ENCODE measurements around the gene MAP3K8.
"Not testable (repeated sequence)": the region's sequence is repeated elsewhere in the genome, so short reads cannot be mapped to it uniquely, and the experiment has no call there.

Gene MAP3K8

GRCh38 chr10:30423655-30424275 lies 10.2 kb upstream of the MAP3K8 start:
- not testable (repeated sequence) for DNase-seq

- DNase-seq, result no peak
Measured at GRCh38 chr10:30425336-30426075, 8.5 kb upstream of the MAP3K8 start.

DNA sequence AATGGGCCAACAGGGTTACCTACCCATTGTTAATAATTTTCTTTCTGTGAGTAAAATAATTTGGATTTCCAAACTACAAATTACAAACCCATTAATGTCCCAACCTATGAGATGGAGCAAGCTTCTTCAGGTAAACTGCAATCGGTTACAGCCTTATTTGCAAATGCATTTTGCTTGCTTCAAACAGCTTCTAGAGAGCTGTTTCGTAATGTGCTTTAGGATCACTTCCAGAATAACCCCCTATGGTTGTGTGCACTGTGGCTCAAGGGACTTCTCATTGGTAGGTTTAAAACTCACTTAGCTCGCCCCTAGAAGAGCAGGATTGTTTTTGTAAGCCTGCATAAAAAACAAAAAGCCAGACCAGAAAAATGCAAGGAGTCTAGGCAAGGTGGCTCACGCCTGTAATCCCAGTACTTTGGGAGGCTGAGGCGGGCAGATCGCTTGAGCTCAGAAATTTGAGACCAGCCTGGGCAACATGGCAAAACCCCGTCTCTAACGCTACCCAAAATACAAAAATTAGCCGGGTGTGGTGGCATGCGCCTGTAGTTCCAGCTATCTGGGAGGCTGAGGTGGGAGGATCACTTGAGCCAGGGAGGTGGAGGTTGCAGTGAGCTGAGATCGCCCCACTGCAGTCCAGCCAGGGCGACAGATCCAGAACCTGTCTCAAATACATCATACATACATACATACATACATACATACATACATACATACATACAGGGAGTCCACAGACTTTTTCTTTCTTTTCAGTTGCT lies 3.3 kb upstream of the MAP3K8 start:
- DNase-seq, result no peak

DNA sequence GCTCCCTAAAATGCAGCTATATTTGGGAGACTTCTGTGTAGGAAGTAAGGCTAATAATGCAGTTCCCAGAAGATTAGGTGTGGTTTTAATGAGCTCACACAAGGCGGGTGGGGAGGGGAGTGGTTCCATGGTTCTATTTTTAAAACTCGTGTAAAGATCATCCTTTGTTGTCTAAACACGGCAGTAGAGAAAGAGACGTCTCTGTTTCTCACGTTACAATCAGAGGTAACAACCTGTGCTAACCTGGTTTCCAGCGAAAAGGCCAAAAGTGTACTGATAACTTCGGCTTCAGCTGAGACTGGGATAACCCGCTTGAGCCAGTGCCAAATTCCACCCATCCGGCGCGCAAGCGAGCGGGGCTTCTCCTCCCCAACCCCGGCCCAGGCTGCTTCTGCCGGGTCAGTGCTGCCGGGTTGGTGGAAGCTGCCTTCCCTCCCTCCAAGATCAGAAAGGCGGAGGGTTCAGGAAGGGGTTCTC lies 2.5 kb upstream of the MAP3K8 start:
- DNase-seq, result no peak

GRCh38 chr10:30432622-30433305 lies 1.2 kb upstream of the MAP3K8 start:
- no peak for DNase-seq

GRCh38 chr10:30433306-30433729 lies 666 bp upstream of the MAP3K8 start:
- peak; percentile 60 for DNase-seq

- DNase-seq, result peak; percentile 60
Measured at GRCh38 chr10:30434273-30435072, 489 bp downstream of the MAP3K8 start.

DNA sequence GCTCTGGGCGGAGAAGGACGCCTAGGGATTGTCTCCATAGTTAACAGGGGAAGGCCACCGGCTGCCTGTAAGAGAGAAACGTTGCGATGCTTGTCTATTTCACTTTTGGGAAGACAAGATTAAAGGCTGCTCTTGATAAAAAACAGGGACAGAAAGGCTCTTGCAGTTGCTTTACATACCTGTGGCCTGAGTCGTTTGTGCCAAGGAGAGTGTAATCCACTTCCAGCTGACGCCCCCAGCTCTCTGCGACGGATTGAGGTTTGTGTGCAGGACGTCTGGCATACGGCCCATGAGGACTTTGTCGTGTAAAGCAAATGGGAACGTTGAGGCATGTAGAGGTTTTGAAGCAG lies 1.1 kb downstream of the MAP3K8 start:
- peak; percentile 33 for DNase-seq

DNA sequence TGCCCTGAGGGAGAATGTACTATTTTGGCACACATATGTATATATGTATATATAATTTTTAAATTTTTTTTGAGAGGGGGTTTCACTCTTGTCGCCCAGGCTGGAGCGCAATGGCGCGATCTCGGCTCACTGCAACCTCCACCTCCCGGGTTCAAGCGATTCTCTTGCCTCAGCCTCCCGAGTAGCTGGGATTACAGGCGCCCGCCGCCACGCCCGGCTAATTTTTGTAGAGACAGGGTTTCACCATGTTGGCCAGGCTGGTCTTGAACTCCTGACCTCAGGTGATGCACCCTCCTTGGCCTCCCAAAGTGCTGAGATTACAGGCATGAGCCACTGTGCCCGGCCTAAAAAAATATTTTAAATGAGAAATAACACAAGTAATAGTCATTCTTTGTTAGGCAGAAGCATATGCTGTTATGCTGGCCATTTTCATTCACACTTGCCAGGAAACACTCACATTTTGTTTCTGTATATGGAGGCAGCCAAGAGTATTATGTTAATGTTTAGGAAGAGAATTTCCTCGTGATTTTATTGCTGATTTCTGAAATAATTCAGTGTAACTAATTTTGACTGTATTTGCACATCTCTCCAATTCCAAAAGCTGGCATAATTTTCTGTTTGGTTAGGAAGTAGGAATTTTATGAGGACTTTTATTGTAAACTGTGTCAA lies 1.6 kb downstream of the MAP3K8 start:
- DNase-seq, result not testable (repeated sequence)

DNA sequence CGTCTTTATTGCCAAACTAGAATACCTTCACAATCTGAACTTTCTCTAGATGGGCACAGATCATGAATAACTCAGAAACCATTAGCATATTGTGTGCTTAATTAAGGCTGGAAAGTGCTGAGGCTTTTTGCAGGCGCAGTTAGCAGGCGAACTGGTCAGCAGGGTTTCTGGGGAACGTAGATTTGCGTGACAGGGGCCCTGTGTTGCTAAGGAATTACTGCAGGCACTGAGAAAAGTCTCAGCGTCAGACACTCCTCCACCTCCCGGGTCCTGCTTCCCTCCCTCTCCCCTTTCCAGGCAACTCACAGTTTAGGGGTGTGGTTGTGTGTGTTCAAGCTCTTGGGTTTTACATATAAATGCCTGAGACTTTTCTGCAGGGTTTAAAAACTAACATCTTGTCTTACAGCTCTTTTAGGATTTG lies 2.2 kb downstream of the MAP3K8 start:
- no peak for DNase-seq

DNA sequence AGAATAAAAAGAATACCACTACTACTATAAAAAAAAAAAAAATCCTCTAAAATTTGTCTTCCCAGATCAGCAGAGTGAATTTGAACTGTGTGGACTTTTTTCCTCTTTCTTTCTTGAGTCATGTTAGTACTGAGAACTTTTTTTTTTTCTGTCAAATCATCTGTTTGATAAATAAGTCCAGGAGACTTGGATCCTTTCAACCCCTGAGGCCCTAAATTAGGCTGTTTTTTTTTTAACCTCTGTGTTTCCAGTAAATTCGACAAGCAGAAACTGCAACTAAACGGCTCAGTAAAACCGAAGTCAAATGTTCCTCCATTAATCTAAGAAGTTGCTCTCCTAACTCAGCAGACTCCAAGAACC lies 2.7 kb downstream of the MAP3K8 start:
- DNase-seq, result no peak

GRCh38 chr10:30437031-30437841 lies 3.3 kb downstream of the MAP3K8 start:
- no peak for DNase-seq

GRCh38 chr10:30438021-30438850 lies 4.3 kb downstream of the MAP3K8 start:
- no peak for DNase-seq

GRCh38 chr10:30439931-30440330 lies 5.9 kb downstream of the MAP3K8 start:
- no peak for DNase-seq

DNA sequence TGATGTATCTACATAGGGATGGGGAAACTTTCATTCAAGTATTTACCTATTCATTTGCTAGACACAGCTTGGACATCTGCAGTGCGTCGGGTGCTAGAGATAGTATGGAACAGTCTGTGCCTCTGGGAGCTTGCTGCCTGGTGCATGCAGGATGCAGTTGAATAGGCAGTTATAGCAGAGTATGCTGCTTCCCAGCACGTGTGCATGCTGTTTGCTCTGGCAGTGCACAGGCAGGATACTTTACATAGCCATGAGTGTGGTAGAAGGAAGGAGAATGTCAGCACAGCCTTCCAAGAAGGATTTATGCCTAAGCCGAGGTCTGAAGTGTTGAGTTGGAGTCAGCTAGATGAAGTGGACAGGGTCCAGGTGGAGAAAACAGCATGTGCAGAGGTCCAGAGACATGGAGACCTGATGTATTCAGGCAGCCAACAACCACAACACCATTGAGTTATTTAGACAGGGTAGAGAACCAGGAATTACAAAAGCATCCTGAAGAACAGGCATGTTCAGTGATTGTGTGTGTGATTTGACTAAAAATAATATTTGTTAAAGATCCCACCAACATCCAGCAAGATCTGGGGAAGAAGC lies 8.1 kb downstream of the MAP3K8 start:
- DNase-seq, result no peak

- DNase-seq, result no peak
Measured at GRCh38 chr10:30443049-30443448, 9.1 kb downstream of the MAP3K8 start.

- no peak for DNase-seq
Measured at GRCh38 chr10:30445711-30446110, 11.7 kb downstream of the MAP3K8 start.

GRCh38 chr10:30447125-30447799 lies 13.3 kb downstream of the MAP3K8 start:
- DNase-seq, result no peak

- no peak for DNase-seq
Measured at GRCh38 chr10:30448092-30448491, 14.1 kb downstream of the MAP3K8 start.
